ENCODE measurements around the gene GPR31.
"Not testable (repeated sequence)": the region's sequence is repeated elsewhere in the genome, so short reads cannot be mapped to it uniquely, and the experiment has no call there.

Gene GPR31

GRCh38 chr6:167167699-167168098, 9.9 kb upstream of the GPR31 start:
- not testable (repeated sequence) for DNase-seq (ENCODE audit: low read depth)

DNA sequence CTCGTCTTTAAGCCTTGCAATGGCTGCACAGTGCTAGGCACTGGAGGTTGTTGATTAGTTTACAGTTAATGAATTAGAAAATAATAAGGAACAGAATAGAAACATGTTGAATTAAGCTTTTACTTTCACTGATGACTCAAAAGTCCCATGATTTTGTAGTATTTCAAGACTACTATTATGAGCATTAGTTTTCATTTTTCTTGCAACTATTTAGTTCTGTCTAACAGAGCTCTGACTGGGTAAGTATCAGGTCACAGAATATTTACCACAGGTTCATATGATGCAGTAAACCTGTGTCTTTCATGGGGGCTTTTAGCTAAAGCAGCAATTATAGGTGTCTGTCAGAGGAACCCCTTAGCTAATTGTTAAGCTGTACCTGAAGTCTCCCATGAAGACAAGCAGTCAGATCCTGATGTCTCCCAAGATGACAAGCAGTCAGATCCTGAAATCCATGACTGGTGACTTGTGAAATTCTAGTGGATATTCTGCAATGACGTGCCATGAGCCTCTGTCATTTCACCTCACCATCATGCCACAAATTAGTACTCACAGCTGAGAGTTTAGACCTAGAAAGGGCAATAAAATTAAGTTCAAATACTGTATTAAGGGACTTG, 8.2 kb upstream of the GPR31 start:
- DNase-seq (ENCODE audit: low read depth): no peak

- no peak for DNase-seq (ENCODE audit: low read depth)
Observed at GRCh38 chr6:167164261-167164660, 6.5 kb upstream of the GPR31 start.

GRCh38 chr6:167163476-167164011, 5.8 kb upstream of the GPR31 start:
- no peak for DNase-seq (ENCODE audit: low read depth)

GRCh38 chr6:167162591-167162990, 4.8 kb upstream of the GPR31 start:
- no peak for DNase-seq (ENCODE audit: low read depth)

DNA sequence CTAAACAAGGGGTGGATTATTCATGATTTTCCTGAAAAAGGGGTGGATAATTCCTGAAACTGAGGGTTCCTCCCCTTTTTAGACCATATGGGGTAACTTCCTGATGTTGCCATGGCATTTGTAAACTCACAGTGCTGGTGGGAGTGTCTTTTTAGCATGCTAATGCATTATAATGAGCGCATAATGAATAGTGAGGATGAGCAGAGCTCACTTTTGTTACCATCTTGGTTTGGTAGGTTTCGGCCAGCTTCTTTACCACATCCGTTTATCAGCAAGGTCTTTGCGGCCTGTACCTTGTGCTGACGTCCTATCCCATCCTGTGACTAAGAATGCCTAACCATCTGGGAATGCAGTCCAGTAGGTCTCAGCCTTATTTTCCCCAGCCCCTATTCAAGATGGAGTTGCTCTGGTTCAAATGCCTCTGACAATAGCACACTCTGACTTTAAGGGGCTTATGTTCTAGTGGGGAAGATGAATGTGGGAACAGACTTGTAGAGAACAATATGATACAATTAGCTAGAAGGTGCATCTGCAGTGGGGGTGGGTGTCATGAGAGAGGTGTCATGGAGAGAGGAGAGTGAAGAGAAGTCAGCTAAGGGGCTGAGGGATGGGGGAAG, 4.2 kb upstream of the GPR31 start:
- DNase-seq (ENCODE audit: low read depth): no peak

DNA sequence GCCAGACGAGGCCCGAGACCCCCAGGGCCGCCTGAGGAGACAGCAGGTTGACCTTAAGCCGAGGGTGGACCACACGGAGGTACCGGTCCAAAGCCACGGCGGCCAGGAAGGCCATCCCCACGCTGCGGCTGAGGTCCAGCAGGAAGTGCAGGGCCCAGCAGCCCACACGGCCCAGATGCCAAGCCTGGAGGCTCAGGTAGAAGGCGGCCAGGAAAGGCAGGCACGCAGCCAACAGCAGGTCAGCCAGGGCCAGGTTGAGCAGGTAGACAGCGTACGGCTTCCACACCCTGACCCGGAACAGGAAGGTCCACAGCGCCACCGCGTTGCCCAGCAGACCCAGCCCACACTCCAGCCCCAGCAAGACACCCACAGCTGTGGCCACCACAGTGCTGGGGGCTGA, 366 bp downstream of the GPR31 start:
- no peak for DNase-seq (ENCODE audit: low read depth)

GRCh38 chr6:167154895-167155294, 2.9 kb downstream of the GPR31 start:
- no peak for DNase-seq (ENCODE audit: low read depth)

DNA sequence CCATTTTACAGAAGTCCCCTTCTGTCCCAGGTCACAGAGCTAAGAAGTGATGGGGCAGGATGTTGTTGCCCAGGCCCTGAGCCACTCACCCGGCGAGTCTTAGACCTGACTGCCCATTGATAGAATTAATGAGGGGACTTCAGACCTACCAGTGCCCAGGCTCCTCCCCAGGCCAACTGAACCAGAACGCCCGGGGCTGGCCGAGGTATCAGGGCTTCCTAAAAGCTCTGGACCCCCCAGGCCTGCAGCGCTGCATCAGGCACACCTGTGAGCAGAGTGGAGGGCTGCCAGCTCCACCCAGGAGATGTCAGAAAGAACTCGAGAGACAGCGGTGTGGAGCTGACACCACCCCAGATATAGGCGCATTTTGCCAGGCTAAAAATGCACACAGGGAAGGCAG, 3.5 kb downstream of the GPR31 start:
- DNase-seq (ENCODE audit: low read depth): no peak

DNA sequence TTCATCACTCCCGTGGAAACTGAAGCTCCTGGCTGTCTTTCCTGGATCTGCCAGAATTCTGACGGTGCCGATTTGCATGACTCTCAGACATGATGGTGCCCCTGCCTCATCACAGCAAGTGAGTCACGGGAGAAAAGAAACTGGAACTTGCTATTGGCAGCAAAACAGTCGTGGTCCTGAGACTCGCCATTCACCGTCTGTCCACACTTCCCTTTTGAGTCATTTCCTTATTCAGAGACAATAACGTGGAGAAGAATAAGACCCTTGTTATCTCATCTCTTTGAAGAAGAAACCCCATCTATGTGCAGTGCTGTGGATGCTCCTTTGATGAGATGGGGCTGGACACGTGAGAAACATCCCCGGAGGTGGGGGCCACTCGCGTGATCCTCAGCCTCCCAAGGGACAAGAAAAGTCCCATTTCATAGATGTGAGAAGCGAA, 4.2 kb downstream of the GPR31 start:
- no peak for DNase-seq (ENCODE audit: low read depth)

DNA sequence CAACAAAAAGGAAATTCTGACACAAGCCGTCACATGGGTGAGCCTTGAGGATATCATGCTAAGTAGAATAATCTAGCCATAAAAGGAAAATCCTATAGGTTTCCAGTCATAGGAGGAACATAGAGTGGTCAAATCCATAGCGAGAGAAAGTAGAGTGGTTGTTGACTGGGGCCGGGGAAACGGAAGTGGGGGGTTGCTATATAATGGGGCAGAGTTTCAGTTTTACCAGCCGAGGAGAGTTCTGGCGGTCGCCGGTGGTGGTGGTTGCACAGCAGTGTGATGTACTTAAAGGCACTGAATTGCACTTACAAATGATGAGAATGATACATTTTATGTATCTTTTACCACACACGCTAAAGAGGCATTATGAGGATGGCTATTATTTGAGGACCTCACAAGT, 4.9 kb downstream of the GPR31 start:
- DNase-seq (ENCODE audit: low read depth): no peak

- no peak for DNase-seq (ENCODE audit: low read depth)
Observed at GRCh38 chr6:167151648-167152047, 6.1 kb downstream of the GPR31 start.

DNA sequence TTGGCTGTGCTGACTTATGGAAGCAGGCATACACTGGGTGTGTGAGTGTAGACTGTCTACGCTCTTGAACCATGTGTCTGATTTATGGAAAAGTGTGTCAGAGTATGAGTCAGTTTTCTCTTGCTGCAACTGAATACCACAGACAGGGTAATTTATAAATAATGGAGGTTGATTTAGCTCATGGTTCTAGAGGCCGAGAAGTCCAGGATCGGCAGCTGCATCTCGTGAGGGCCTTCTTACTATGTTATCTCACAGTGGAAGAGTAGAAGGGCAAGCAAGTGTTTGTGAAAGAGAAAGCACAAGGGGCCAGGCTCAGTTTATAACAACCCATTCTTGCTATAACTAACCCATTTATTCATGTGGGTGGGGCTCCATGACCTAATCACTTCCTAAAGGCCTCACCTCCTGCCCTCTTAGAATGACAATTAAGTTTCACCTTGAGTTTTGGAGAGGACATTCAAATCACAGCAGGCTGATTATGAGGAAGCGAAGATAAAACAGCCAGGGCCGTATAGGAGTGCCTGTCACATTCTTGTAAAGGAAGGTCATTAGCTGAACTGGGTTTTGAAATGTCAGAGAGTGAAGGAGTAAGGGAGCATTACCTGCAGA, 6.7 kb downstream of the GPR31 start:
- DNase-seq (ENCODE audit: low read depth): no peak

DNA sequence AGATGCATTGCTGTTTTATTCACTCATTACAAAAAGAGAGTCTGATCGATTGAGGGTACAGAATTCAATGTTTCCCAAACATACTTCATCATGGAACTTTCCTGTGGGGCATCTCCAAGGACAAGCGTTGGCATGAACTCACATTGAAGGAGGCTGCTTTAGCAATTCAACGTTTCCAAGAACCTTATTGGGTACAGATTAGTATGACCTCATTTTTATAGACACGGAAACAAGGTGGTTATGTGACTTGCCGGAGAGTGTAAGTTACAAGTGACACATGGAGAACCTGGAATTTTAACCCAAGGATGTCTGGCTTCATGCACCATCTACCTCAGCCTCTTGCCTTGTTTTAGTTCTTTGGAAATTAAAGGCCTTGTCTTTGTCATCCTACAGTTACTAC, 8.8 kb downstream of the GPR31 start:
- no peak for DNase-seq (ENCODE audit: low read depth)

DNA sequence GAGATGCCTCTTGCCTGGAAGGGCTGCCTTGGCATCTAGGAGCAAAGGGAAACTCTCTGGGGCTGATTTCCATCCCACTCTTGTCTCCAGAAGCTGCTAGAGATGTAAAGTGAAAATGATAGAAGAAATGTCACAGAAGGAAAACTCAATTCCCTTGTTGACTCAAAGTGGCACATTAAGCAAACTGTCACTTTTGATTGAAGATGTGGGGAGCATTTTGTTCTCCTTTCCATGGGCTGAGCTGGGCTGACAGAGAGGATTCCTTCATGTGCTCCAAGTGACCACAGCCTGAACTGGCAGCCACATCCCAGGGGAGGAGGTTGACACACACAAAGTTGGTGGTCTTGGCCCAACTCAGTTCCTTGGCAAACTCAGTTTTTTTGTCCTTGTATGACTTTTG, 9.8 kb downstream of the GPR31 start:
- DNase-seq (ENCODE audit: low read depth): no peak

DNA sequence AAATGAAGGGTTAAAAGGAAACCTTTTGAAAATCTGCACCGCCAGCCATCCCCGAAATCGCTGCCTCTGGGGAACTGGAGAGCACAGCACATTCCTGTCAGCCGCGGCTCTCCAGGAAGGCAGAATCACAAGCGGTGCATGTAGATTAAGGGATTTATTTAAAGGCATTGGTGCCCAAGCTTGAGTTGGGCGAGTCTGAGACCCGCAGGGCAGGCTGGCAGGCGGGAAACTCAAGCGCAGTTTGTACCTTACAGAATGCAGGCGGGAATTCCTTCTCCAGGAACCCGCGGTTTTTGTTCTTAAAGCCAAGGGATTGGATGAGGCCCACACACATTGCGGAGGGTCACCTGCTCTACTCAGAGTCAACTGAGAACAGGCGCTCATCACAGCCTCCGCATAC, 10.8 kb downstream of the GPR31 start:
- DNase-seq (ENCODE audit: low read depth): no peak

DNA sequence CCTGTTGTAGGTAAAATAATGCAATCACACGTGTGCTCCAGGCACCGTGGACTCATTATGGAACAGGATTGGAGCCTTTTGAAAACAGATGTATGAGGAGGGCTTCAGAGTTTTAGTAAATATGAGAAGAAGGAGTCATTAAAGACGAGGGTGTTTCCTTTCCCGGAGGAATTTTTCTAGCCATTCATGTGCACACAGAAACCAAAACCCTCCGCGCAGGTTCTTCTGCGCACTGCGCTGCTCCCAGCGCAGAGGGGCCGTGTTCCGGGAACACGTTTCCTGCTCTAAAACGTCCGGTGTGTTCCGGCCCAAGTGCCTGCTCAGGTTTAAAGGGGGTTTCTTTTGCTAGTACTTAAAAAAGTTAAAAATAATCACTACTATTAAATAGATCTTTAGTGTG, 11.6 kb downstream of the GPR31 start:
- DNase-seq (ENCODE audit: low read depth): no peak

DNA sequence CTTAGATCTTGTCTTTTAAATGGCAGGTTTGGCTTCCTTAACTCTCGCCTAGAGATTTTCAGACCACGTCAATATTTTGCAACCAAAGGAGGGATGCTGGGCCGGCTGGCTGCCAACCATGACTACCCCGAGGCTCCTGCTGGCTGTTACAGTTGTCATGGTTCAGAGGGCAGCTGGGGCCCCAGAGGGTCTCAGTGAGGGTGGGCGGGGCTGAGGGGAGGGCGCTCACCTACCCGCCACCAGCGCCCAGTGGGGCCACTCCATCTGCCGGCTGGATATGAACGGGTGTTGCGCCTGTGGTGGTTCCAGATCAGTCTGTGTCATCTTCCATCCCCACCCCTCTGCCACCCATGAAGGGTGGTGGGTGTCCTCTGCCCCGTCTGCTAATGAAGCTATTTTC, 12.3 kb downstream of the GPR31 start:
- no peak for DNase-seq (ENCODE audit: low read depth)

GRCh38 chr6:167143041-167143440, 14.7 kb downstream of the GPR31 start:
- DNase-seq (ENCODE audit: low read depth): no peak

DNA sequence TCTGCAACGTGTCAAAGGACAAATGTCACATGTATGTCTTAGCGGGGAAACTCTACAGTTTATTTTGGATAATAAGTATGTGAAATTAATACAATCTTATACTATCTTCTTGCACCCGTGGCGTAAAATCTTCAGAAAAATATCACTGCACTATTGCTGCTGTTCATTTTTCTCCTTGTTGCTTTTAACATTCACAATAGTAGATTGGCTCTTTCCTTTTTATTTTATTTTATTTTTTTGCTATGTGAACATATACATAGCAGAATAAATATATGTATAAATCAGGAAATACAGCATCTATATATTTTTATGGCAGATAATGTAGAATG, 15.4 kb downstream of the GPR31 start:
- no peak for DNase-seq (ENCODE audit: low read depth)

- peak; percentile 10 for DNase-seq (ENCODE audit: low read depth)
Observed at GRCh38 chr6:167141667-167142432, 15.9 kb downstream of the GPR31 start.

DNA sequence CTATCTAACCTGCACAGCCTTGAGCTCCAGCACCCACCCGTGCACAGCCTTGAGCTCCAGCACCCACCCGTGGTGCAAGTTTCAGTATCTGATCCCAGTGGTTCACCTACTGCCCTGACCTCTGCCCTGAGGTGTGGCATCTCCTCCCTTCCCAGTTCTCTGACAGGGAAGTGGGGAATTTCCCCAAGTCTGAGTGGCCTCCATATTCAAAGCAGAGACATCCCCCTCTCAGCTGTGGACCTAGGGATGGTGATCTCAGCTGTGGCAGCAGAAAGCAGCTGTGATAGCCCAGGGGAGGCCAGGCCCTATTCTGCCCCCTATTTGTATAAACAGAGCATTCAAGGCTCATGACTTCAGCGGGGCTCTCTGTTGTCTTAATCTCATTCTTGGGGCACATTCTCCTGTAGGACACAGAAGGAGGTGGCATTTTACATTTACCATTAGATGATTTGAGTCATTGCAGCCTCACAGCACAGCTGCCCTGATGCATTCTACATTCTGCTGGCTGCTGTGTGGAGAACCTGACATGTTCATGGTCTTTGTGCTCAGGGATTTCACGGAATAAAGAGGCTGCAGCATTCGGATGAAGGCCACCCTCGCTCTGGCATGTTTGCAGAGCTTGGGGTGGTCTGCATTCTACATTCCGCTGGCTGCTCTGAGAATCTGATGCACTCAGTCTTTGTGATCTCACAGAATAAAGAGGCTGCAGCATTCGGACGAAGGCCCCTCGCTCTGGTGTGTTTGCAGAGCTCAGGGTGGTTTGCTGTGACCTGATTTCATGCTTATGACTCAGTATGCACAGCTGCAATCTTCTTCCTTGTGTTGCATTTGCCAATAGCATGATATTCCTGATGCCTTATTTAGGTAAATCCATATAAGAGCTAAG, 16.9 kb downstream of the GPR31 start:
- DNase-seq (ENCODE audit: low read depth): no peak
